NCI-H2196 (cell line): ENCODE results near the gene STK32C.
"Not testable (repeated sequence)": the region's sequence is repeated elsewhere in the genome, so short reads cannot be mapped to it uniquely, and the experiment has no call there.

Experiments used
- DNase-seq: peaks from one replicate; lab custom pipeline; 2025; ENCODE audit not compliant: unreplicated experiment; lab: John Stamatoyannopoulos, UW

The STK32C gene

DNA sequence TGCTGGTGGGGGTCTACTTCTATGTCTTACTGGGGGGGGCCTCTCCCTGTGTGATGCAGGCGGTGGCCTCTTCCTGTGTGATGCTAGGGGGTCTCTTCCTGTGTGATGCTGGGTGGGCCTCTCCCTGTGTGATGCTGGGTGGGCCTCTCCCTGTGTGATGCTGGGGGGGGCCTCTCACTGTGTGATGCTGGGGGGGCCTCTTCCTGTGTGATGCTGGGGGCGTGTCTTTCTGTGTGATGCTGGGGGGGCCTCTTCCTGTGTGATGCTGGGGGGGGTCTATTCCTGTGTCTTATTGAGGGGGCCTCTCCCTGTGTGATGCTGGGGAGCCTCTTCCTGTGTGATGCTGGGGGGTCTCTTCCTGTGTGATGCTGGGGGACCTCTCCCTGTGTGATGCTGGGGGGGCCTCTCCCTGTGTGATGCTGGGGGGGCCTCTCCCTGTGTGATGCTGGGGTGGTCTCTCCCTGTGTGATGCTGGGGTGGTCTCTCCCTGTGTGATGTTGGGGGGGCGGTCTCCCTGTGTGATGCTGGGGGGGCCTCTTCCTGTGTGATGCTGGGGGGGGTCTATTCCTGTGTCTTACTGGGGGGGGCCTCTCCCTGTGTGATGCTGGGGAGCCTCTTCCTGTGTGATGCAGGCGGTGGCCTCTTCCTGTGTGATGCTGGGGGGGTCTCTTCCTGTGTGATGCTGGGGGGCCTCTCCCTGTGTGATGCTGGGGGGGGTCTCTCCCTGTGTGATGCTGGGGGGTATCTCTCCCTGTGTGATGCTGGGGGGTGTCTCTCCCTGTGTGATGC, 146.7 kb downstream of the STK32C start:
- not testable (repeated sequence) for DNase-seq

DNA sequence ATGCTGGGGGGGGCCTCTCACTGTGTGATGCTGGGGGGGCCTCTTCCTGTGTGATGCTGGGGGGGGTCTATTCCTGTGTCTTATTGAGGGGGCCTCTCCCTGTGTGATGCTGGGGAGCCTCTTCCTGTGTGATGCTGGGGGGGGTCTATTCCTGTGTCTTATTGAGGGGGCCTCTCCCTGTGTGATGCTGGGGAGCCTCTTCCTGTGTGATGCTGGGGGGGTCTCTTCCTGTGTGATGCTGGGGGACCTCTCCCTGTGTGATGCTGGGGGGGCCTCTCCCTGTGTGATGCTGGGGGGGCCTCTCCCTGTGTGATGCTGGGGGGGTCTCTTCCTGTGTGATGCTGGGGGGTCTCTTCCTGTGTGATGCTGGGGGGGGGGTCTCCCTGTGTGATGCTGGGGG, 147.5 kb downstream of the STK32C start:
- not testable (repeated sequence) for DNase-seq

DNA sequence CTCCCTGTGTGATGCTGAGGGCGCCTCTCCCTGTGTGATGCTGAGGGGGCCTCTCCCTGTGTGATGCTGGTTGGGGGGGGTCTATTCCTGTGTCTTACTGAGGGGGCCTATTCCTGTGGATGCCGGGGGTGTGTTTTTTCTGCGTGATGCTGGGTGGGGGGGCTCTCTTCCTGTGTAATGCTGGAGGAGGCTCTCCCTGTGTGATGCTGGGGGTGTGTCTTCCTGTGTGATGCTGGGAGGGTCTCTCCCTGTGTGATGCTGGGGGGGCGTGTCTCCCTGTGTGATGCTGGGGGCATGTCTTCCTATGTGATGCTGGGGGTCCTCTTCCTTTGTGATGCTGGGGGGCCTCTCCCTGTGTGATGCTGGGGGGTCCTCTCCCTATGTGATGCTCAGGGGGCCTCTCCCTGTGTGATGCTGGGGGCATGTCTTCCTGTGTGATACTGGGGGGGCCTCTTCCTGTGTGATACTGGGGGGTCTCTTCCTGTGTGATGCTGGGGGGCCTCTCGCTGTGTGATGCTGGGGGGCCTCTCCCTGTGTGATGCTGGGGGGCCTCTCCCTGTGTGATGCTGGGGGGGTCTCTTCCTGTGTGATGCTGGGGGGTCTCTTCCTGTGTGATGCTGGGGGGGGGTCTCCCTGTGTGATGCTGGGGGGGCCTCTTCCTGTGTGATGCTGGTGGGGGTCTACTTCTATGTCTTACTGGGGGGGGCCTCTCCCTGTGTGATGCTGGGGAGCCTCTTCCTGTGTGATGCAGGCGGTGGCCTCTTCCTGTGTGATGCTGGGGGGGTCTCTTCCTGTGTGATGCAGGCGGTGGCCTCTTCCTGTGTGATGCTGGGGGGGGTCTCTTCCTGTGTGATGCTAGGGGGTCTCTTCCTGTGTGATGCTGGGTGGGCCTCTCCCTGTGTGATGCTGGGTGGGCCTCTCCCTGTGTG, 148.2 kb downstream of the STK32C start:
- not testable (repeated sequence) for DNase-seq

DNA sequence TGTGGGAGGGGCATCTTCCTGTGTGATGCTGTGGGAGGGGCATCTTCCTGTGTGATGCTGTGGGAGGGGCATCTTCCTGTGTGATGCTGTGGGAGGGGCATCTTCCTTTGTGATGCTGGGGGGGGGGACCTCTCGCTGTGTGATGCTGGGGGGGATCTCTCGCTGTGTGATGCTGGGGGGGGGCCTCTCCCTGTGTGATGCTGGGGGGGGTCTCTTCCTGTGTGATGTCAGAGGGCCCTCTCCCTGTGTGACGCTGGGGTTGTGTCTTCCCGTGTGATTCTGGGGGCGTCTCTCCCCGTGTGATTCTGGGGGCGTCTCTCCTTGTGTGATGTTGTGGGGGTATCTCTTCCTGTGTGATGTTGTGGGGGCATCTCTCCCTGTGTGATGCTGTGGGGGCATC, 148.9 kb downstream of the STK32C start:
- no peak for DNase-seq

DNA sequence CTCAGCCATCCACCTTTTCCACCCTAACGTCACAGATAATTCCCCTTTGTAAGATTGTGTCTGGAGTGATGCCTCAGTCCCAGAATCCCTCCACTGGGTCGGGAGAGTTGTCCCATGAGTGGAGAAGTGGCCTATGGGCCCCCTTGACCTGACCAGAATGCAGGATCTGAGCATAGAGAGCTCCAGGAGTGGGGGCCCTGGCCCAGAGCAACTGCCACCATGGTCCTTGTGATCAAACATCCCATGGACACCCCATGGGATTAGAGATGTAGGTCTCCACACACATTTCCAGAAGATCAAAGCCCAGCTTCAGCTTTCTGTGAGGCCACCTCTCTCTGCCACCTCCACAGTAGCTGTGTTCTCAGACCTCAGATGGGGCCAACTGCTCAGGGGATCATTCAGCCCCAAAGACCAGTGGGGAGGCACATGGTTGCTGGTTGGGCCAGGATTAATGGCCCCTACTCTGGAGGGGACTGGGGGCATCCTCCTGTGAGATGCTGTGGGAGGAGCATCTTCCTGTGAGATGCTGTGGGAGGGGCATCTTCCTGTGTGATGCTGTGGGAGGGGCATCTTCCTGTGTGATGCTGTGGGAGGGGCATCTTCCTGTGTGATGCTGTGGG, 149.5 kb downstream of the STK32C start:
- no peak for DNase-seq
